GM19025 (cell line): ENCODE results near the gene SH3GL2.

Source experiments
- ATAC-seq: cut with Tn5 transposase; IDR thresholded peaks from one replicate; pipeline ENCODE4 v1.9.1; 2021; ENCODE audit warnings: mild to moderate bottlenecking, low read depth, moderate library complexity; ENCODE audit not compliant: unreplicated experiment

SH3GL2 gene

DNA sequence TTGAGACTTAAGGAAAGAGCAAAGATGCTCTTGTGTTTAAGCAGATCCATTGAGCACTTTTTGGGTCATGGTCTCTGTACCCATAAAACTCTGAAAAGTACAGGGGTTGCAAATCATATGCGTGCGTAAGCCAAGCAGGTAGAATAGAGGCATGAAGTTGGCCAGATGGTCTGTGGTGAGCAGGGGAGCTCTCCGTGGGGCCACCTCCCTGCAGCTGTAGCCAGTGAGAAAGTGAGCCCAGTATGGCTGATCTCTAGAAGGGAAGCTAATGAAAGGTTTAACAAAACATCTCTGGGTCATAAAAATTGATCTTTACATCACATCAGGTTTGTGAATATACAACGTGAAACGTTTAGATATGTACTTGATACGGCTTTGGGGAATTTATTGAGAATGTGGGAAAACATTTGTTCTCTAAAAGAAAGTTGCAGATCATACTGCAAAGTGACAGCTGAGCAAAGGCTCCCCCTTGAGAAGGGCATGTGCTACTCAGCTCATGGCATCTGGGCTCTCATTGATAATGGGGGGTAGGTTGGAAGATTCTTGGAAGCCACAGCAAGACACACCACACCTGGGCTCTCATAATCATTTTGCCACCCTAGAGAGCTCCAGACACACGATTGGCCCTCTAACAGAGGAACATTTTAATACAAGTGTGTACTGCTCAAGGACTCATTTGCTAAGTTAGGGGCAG is 30.6 kb downstream of the SH3GL2 start:
- ATAC-seq, result no peak

DNA sequence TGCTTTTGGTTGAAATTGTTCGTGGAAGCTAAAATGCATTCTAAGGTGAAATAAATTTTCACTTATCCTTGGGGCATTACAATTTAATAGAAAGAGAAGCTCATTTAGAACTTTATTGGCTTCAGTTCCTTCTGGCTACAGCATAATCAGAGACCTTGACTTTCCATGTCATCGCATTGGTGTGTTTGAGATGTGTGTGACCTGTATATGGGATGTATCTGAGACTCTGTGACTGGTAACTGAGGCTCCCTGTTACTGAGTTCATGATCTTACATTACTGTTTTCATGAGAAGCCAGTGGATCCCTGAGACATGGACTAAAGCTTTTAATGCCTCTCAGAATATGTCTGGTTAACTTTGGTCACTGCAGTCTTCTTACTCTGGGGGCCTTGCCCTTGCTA is 32.5 kb downstream of the SH3GL2 start:
- no peak for ATAC-seq

DNA sequence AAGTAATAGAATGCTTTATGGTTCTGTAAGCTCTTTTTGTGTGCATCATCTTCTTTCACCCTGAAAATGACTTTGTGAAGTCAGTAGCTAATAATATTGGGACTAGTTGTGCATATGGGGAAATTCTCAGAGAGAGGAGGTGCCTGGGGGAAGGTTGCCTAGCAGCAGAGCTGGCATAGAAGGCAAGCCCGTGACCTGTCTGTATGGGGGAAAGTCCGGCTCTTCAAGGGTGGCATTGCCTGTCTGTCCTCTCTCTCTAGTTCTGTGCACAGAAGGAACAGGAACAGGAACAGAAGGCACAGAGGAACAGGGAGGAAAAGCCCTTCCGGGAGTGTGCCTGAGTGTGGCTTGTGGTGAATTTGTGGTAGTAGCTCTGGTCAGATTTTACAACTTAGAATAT is 33.1 kb downstream of the SH3GL2 start:
- no peak for ATAC-seq

DNA sequence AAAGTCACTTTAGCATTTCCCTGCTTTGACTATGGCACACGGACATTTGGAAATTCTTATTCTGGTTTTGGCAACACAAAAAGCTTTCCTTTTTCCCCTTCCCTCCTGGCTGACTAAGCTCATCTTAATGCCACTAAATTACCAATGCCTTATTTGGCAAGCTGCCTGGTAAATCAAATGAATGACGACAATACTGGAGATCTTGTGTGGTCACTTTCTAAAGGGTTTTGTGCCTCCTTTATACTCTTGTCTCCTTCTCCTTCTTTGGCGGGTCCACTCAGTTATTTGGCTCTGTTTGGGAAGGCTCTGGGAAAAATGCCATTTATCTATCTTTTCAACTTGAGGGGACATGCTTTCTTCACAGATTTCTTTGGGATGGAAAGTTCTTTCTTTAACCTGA is 34.9 kb downstream of the SH3GL2 start:
- no peak for ATAC-seq

DNA sequence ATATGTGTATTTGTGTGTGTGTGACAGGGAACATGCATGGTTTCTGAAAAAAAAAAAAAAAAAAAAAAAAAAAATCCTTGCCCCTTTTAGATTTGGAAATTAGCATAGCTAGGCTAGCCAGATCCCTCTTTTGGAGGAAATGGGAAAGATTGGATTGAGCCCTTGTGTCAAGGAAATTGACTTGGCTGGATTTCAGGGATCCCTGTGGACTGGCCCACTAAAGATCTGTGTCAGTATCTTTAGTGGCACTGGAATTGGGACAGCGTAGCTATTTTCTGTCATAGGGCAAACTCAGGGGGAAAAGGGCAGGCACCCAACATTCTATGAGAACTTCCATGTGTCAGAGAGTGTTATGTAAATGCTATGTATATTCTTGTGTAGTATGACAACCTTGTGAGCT is 35.4 kb downstream of the SH3GL2 start:
- no peak for ATAC-seq

DNA sequence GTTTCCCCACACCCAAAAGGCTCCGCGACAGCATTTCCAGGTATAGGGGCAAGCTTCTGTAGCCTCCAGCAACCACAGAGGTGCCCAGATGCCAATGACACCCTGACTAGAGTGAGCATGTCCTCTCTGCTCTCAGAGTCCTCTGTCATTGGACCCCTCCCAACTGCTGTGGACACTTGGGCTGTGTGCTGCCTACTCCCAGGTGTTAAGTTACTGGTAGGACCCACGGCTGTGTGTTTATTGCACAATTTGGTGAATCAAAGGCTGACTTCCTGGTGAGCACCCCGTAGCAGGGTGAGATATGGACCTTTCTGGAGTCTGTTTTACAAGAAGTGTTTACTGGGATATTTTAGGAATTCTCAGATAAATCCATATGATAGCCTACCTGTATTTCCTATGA is 36.0 kb downstream of the SH3GL2 start:
- ATAC-seq, result no peak

DNA sequence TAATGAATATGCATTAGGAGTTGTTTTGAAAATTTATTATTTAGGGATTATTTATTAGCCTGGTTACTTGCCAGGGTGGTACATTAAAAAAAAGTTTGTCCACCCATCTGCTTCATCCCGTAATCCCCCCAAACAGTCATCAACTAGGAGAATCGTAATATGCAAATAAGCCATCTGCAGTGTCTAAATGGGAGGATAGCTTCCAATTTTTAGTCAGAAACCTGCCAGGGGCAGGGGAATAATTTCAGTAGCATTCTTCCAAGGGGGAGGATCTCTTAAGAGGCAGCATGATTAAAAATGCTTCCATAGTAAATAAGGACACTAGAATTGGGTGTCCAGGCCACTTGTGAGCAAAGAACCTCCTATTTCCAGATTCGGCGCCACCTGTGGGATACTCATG is 43.3 kb downstream of the SH3GL2 start:
- no peak for ATAC-seq

DNA sequence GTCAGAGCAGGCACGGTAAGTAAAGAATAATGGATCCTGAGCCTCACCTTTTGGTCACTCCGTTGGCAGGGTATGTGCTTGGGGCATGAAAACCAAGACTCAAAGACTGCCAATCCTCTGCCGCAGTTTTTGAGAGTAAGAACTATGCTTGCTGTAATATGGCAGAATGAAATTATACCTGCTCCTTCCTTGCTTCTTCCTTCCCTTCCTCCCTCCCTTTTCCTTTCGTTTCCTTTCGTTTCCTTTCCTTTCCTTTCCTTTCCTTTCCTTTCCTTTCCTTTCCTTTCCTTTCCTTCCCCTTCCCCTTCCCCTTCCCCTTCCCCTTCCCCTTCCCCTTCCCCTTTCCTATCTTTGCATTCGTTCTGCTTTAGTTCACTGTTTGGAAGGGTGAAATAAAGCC is 43.9 kb downstream of the SH3GL2 start:
- ATAC-seq, result no peak

DNA sequence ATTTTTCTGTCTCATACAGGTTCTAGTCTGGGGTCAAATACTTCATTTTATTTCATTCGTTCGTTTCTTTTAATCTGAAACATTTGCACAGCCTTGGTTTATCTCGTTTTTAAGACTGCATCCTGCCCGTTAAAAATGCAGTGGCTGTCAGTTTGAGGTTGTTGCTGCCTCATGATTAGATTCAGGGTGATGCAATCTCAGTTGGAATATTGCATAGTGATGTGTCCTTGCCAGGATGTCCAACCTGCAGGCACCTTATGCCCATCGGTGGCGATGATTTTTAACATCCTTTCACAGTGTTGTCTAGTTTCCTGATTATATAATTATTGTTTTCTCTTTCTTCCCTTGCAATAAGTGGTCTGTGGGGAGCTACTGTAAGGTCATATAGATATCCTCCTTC is 45.1 kb downstream of the SH3GL2 start:
- no peak for ATAC-seq

DNA sequence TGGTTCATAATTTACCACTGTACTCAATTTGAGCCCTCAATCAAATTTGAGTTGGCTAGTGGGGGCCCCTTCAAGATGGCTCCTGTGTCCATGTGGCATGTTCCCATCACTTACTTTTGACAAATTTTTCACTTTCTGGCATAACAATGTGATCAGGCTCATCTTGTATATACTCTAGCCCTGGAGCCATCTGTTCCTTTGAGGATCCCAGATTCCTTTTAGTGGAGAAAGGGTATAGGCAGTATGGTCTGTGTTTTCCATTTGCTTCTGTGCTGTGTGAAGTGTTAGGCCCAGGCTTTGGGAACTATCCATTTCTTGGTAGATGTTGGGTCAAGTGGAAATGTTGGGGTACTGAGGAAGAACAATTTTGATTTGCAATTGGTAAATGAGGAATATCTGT is 45.7 kb downstream of the SH3GL2 start:
- ATAC-seq, result no peak

DNA sequence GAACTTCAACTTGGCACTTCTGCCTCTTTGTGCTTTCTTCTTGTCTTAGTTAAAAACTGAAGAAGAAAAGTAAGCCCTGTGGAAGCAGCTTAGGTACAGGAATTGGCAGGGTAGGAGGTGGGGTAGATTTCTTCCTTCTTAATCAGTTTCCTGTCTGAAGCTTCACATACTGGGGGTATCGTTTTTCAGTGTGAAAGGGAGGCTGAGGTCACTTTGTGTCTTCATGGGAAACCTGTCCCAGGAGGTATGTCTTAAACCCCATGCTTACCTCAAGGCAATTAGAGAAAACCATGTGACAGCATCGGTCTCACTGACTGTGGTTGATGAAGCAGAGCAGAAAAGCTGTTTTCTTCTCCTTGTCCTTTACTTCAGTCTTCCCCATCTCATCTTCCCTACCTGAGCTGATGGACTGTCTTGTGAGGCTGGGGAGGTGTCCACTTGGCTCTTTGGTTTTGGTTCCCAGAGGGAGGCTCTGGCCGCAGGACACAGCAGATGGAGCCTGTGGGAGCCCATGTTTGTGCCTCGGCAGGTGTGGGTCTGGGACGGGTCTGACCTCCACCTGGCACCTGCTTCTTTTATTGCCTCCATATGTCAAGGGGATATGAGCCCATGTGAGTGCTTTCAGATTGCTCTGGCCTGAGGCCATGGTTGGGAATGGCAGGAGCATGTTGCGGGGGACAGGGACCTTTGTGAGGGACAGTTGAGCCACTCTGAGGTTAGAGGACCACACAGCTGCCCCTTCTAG is 47.0 kb downstream of the SH3GL2 start:
- ATAC-seq, result no peak

DNA sequence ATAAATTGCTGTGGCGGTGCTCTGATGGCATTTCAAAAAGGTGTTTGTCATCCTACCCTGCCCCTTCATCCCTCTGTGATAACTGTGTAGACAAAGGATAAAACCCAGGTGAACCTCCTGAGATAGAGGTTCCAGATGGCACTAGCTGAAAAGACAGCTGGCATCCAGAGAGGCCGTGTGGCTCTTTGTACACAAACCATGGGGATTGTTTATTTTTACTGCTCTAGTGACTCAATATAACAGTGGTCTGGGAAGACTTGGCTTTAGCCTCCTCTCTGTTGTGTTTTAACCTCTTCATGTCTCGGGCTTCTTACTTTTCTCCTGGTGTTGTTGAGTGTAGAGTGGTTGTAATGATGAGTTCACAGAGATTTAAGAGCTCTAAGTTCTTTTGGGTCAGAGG is 48.8 kb downstream of the SH3GL2 start:
- no peak for ATAC-seq

DNA sequence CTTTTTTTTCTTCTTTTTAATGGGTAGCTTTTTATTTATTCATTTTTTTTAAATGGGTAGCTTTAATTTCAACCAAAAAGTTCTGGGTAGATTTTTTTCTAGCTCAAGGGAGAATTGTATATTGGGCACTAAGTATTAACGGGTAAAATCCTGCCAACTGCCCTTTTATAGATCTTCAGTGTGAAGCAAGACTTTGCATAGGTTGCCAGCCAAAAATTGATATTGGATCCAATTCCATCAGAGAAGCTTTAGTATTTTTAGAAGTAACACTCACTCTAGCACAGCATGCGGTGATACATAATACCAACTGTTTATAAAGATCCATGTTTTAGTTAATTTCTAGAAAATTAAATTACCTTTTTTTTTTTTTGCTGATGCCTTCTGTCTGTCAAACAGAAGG is 49.8 kb downstream of the SH3GL2 start:
- no peak for ATAC-seq

DNA sequence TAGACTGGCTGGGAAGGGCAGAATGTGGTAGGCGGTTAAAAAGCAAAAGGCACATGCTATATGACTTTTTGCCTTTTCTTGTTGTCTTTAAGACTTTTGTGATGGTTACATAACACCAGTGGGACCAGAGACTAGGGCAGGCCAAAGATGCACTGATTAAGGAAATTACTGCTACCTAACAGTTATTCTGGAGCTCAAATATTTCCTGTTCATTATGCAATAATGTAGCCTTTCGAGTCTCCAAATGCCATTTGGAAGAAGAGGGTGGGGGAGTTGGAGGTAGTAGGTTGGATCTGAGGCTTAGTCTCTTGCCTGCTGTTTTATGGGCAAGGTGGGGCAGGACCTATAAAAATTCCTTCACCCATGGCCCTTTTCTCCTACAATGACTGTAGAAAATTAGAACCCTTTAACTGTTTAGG is 51.7 kb downstream of the SH3GL2 start:
- ATAC-seq, result no peak

DNA sequence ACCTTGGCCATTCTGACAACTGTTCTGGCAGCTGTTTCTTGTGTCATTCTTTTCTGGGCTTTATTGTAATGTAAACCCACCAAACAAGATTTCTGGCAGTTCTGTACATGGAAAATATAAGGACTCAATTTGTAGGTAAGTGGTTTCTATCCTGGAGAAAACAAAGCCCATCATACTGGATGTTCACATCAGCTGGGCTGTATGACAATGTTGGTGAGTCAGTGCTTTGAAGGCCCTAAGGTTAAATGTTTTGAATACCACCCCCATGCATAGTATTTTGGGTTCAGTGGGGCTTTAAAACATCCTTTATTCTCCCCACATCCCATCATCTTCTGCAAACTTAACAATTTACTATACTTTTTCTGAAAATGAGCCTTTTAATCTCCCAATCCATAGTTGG is 52.5 kb downstream of the SH3GL2 start:
- ATAC-seq, result no peak

DNA sequence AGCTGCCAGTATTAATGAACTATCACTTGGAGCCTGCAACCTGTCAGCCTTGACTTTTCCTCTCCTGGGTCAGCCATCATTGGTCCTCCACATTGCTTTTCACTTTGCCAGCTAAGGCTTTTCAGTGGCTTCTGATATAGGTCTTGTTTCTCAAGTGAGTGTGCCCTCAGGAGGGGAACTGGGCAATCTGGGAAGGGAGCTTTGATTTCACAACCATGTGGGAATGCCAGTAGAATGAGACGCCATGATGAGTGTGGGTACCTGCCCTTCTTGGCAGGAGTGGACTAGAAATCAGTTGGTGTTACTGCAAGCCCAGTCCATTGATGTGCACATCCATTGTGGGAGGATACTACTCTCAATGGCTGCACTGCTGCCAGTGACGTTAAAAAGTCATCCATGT is 54.1 kb downstream of the SH3GL2 start:
- ATAC-seq, result no peak

DNA sequence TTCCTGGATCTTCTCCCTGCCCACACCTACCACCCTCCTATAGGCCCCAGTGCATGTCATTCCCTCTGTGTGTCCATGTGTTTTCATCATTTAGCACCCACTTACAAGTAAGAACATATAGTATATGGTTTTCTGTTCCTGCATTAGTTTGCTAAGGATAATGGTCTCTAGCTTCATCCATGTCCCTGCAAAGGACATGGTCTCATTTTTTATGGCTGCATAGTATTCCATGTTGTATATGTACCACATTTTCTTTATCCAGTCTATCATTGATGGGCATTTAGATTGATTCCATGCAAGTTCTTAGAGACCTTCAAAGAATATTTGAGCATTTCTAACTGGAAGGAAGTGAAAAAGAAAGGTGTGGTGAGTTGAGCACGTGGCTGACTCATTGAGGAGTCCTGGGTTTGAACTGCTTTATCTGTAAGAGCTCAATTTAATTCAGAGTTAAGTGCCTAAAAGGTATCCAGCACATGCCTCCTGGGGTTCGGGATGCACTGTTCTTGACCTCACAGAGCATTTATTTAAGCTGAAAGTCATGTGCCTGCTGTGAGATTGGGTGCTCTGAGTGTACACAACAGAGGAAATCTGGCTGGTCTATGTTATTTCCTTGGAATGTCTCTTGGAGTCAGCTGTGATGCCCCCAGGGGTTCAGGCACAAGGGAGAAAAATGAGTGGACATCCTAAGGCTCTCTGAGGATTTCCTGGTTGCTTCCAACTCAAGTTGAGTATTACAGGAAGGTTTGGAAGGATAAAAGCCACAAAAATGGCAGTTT is 56.4 kb downstream of the SH3GL2 start:
- ATAC-seq, result no peak

DNA sequence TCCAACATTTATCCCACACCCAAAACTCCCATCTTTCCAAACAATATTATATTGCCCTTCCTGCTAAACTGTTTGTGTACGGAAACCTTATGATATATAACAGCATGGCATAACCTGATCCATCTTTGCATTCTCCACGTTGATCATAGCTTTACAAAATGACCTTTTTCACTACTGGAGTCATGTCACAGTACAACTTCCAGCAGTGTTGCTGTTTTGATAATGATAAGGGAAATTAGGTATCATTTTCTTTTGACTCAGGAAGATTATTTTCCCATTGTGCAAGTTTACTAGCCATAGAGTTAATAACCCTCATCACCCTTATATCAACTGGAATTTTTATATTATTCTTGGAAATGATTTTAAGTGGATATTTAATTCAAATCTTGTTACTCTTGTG is 57.5 kb downstream of the SH3GL2 start:
- ATAC-seq, result no peak

DNA sequence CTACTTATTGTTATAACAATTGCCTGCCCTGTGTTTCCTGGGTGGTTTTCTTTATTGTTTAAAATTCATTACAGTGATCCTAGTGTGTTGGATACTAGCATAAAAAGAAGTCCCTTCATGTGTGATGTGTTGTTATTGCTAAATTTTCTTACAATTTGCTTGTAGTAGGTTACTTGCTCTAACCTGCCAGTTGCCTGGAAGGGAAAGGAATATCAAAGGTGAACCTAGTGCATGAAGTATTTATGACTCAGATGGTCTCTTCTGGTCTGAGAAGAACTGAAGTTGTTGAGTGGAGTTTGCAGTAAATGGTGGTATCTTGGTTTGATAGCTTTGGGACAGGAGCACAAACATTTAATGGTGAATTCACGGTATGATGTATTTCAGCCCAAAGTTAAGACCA is 58.0 kb downstream of the SH3GL2 start:
- ATAC-seq, result no peak

DNA sequence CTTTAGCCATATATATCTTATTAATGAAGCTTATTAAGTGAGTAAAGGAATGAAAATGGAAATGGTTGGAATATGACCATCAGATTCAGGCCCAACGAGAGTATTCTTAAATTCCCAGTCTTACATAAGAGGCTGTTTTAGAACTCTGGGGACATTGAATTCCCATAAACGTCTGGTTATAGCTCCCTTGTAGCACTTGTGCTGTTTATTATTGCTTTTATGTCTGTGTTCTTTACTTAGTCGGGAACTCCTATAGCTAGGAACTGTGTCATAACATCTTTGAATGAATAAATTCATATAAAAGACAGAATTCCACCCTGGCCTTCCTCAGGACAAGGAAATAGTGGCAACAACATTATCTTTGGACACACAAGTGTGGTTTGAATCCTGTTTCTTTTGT is 58.4 kb downstream of the SH3GL2 start:
- no peak for ATAC-seq

DNA sequence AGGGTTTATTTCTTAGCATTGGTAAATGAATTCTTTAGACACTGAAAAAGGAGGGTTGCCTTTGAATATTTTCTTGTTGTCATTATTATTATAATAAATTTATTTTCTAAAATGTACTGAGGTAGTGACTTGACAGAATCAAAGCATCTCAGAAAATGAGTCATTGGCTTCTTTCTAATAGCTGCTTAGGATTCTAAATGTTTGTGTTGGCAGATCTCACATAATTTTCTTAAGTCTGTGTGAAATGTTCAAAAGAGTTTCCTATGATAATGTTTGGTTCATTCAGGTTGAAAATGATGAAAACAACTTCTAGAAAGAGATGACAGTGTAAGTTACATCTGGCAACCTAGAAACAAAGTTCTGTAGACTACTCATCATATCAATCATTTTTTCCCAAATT is 69.7 kb downstream of the SH3GL2 start:
- ATAC-seq, result no peak

DNA sequence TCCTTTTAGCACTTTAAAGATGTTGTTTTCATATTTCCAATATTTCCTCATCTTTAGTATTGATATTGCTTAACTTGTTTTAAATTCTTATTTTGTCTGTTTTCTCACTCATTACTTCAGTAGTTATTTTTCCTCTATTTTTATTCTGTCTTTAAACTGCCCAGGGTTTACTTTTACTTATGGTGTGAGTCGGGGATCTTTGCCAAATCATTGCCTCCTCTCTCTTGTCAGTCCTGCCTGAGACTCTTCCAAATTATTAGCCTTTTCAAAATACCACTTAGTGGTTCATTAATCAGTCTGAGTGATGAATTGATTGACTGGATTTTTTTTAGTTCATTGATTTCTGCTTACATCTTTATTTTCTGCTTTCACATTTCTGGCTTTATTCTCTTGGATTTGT is 72.9 kb downstream of the SH3GL2 start:
- no peak for ATAC-seq
